CD14-positive monocyte (primary cell): Measurements from ENCODE around the gene SCGB3A1. TPM values are rescaled to one million over a fixed set of nuclear protein-coding genes. Genes with fewer than 3 reads are reported as not detected.

Source experiments
- DNase-seq, 3 donors: peaks; one replicate each; pipeline ENCODE4 v3.0.0-alpha.2; 2011 to 2022
- H2AFZ ChIP-seq: 2 replicates; pipeline ENCODE4 v1.6.0; 2012; ENCODE audit warnings: mild to moderate bottlenecking, low read depth, low read length, inconsistent platforms; ENCODE audit not compliant: insufficient read depth, poor library complexity, severe bottlenecking
- H3K27ac ChIP-seq, 2 donors: 1 replicate in 1 of 2; 2 replicates in 1 of 2; pipeline ENCODE4 v1.5.1; 2012 to 2013; ENCODE audit warnings: low read length in 2 of 2, control low read depth in 1 of 2, inconsistent platforms in 1 of 2, low read depth in 1 of 2, mild to moderate bottlenecking in 1 of 2
- H3K27me3 ChIP-seq, 2 donors: one replicate each; pipeline versions ENCODE4 v1.6.0 to v1.6.1; 2011 to 2013; ENCODE audit warnings: low read length in 2 of 2; ENCODE audit not compliant: control insufficient read depth in 2 of 2, insufficient read depth in 2 of 2
- H3K36me3 ChIP-seq, 2 donors: replicated peaks in 1 of 2; 1 replicate in 1 of 2; 2 replicates in 1 of 2; pipeline versions ENCODE4 v1.5.1 to v1.6.1; 2012 to 2013; ENCODE audit warnings: low read length in 2 of 2, control low read depth in 1 of 2, inconsistent platforms in 1 of 2, mild to moderate bottlenecking in 1 of 2; ENCODE audit not compliant: insufficient read depth in 2 of 2, control insufficient read depth in 1 of 2
- H3K4me1 ChIP-seq, 2 donors: 1 replicate in 1 of 2; 2 replicates in 1 of 2; pipeline versions ENCODE4 v1.5.1 to v1.6.1; 2012 to 2013; ENCODE audit warnings: low read length in 2 of 2, control low read depth in 1 of 2, inconsistent platforms in 1 of 2, mild to moderate bottlenecking in 1 of 2, moderate library complexity in 1 of 2; ENCODE audit not compliant: insufficient read depth in 2 of 2, control insufficient read depth in 1 of 2
- H3K4me2 ChIP-seq: replicated peaks from 2 replicates; pipeline ENCODE3; 2012; ENCODE audit warnings: low read length, moderate library complexity, mild to moderate bottlenecking; ENCODE audit not compliant: poor library complexity, severe bottlenecking; ENCODE audit errors: extremely low read depth
- H3K4me3 ChIP-seq, 3 experiments: fragments of 200-600 bp in 1 of 3; sonication (generic) in 1 of 3; replicated peaks in 1 of 3; 1 replicate in 2 of 3; 2 replicates in 1 of 3; pipeline ENCODE4 v1.5.1; 2011 to 2013; ENCODE audit warnings: low read length in 3 of 3, mild to moderate bottlenecking in 3 of 3, control low read depth in 2 of 3, low read depth in 2 of 3, inconsistent platforms in 1 of 3, moderate library complexity in 1 of 3
- H3K79me2 ChIP-seq: 2 replicates; pipeline ENCODE4 v1.6.0; 2012; ENCODE audit warnings: mild to moderate bottlenecking, control low read depth, inconsistent platforms, low read length, moderate library complexity; ENCODE audit not compliant: insufficient read depth
- H3K9ac ChIP-seq: 2 replicates; pipeline ENCODE4 v1.6.0; 2017; ENCODE audit warnings: low read length, mild to moderate bottlenecking; ENCODE audit not compliant: insufficient read depth, poor library complexity, severe bottlenecking
- H3K9me3 ChIP-seq, 2 donors: replicated peaks in 1 of 2; 1 replicate in 1 of 2; 2 replicates in 1 of 2; pipeline versions ENCODE4 v1.5.1 to v1.6.1; 2012 to 2013; ENCODE audit warnings: low read length in 2 of 2, control low read depth in 1 of 2; ENCODE audit not compliant: control insufficient read depth in 1 of 2, insufficient read depth in 1 of 2
- H4K20me1 ChIP-seq: 2 replicates; pipeline ENCODE4 v1.6.0; 2012; ENCODE audit warnings: mild to moderate bottlenecking, low read length, control low read depth, moderate library complexity; ENCODE audit not compliant: insufficient read depth
- H3K27ac Mint-ChIP-seq, 7 donors: one replicate each; pipeline ENCODE4 v1.8.0; 2020; ENCODE audit warnings: mild to moderate bottlenecking in 7 of 7, mixed read lengths in 7 of 7, moderate library complexity in 6 of 7, inconsistent platforms in 2 of 7
- H3K27me3 Mint-ChIP-seq, 3 donors: one replicate each; pipeline ENCODE4 v1.8.0; 2021 to 2022; ENCODE audit warnings: low read depth in 3 of 3, mild to moderate bottlenecking in 3 of 3, mixed read lengths in 3 of 3, moderate library complexity in 3 of 3, inconsistent platforms in 1 of 3
- H3K36me3 Mint-ChIP-seq, 2 donors: one replicate each; pipeline ENCODE4 v1.8.0; 2020; ENCODE audit warnings: mixed read lengths in 2 of 2, inconsistent platforms in 1 of 2, mild to moderate bottlenecking in 1 of 2
- H3K4me1 Mint-ChIP-seq: one replicate; pipeline ENCODE4 v1.8.0; 2020; ENCODE audit warnings: mild to moderate bottlenecking, mixed read lengths
- H3K4me3 Mint-ChIP-seq, 2 donors: one replicate each; pipeline ENCODE4 v1.8.0; 2020; ENCODE audit warnings: mild to moderate bottlenecking in 2 of 2, mixed read lengths in 2 of 2, moderate library complexity in 1 of 2
- H3K9me3 Mint-ChIP-seq, 7 donors: one replicate each; pipeline ENCODE4 v1.8.0; 2020 to 2022; ENCODE audit warnings: mixed read lengths in 7 of 7, mild to moderate bottlenecking in 6 of 7, moderate library complexity in 6 of 7, inconsistent platforms in 2 of 7
- CTCF ChIP-seq: fragments of 200-600 bp; IDR thresholded peaks from one replicate; pipeline ENCODE4 v1.8.0; 2022; ENCODE audit warnings: antibody characterized with exemption, mild to moderate bottlenecking
- WGBS: methylation state at CpG from one replicate; pipeline ENCODE4 v1.1.5; 2013; ENCODE audit warnings: missing lambda C conversion rate; ENCODE audit not compliant: insufficient coverage; 5-methylcytosine and 5-hydroxymethylcytosine counted together
- intact Hi-C, 2 donors: fragments of 100-400 bp; cut with micrococcal nuclease; formaldehyde crosslinking; loops; one replicate each; pipeline versions ENCODE4 v1.15.0 to v1.15.1; 2023
- polyA plus RNA-seq, 3 donors: library from polyadenylated mRNA; depleted of rRNA in 1 of 3; unstranded in 2 of 3; stranded (reverse) in 1 of 3; fragments of 300-500 nt in 2 of 3; fragments of >200 nt in 1 of 3; fragmentation: Illumina TruSeq in 2 of 3; gene quantifications; 1 replicate in 2 of 3; 2 replicates in 1 of 3; pipeline ENCODE4 v1.2.3, GENCODE V29; 2012 to 2021

The SCGB3A1 gene
- polyA plus RNA-seq, 3 donors = 0.49 to 0.83 (median 0.59) TPM

- no peak overlapping the region for H2AFZ ChIP-seq
- Mint-ChIP-seq H3K4me1 (no peaks in the 10 kb centered on the region), H3K27ac (peak overlapping the region in 1 of 7 donors; percentile 54), H3K27me3 (no peaks in the 10 kb centered on the region), H3K4me3 (no peak overlapping the region), H3K36me3 (peaks cover 43 to 74% of the 10 kb centered on the region in 2 donors), H3K9me3 (no peaks in the 10 kb centered on the region)
- no CpG with 5 or more reads among the region's 3 CpGs for WGBS
- H3K79me2 ChIP-seq = peaks cover 44% of the 10 kb centered on the region
- no peaks in the 10 kb centered on the region for H3K9me3 ChIP-seq
- H3K27me3 ChIP-seq = no peaks in the 10 kb centered on the region
- H3K27ac ChIP-seq = no peak overlapping the region
- TF ChIP-seq CTCF = no peak
- H3K4me2 ChIP-seq = no peak overlapping the region
- H3K36me3 ChIP-seq = peaks cover 21 to 67% of the 10 kb centered on the region in 2 donors
- no peaks in the 10 kb centered on the region for H3K4me1 ChIP-seq
- peaks cover 24% of the 10 kb centered on the region for H4K20me1 ChIP-seq
- intact Hi-C loops = no loop called here
- no peak for DNase-seq
- no peak overlapping the region for H3K4me3 ChIP-seq
- H3K9ac ChIP-seq = no peak overlapping the region
Measured at GRCh38 chr5:180548563-180548962, 42.7 kb downstream of the SCGB3A1 start.

DNA sequence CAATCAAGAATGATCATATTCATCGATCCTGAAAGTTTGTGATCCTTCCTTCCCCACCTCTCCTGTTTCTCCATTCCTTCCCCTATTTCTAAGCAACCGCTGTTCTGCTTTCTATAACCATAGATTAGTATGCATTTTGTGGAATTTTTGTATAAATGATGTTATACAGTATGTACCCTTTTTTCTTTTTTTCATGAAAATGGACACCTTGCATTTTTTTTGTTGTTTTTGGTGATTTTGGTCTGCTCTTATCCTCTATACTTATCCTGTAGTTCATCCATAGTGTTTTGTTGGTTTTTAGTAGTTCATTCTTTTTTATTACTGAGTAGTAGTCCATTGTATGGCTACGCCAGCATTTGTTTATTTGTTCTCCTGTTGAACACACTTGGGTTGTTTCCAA lies 46.1 kb downstream of the SCGB3A1 start:
- Histone ChIP-seq H3K27me3 (no peaks in the 10 kb centered on the region), H3K9ac (no peak overlapping the region), H4K20me1 (peaks cover 25% of the 10 kb centered on the region), H2AFZ (no peak overlapping the region), H3K79me2 (peaks cover 58% of the 10 kb centered on the region), H3K36me3 (peaks cover 11 to 58% of the 10 kb centered on the region in 2 donors), H3K27ac (no peak overlapping the region), H3K4me1 (no peaks in the 10 kb centered on the region), H3K9me3 (no peaks in the 10 kb centered on the region), H3K4me2 (no peak overlapping the region), H3K4me3 (no peak overlapping the region)
- TF ChIP-seq CTCF = no peak
- no peak for DNase-seq
- Mint-ChIP-seq H3K27me3 (no peaks in the 10 kb centered on the region), H3K4me1 (no peaks in the 10 kb centered on the region), H3K4me3 (no peak overlapping the region), H3K27ac (no peak overlapping the region), H3K36me3 (peaks cover 28 to 64% of the 10 kb centered on the region in 2 donors), H3K9me3 (peaks cover 0 to 1% (median 0%) of the 10 kb centered on the region in 7 donors)
- intact Hi-C loops = no loop called here
- WGBS = no CpG with 5 or more reads among the region's 3 CpGs
